IMR-90 (cell line): ENCODE data around the gene JAKMIP1. TPM values are rescaled to one million over a fixed set of nuclear protein-coding genes. Genes with fewer than 3 reads are reported as not detected.

Source experiments
- ATAC-seq: fragments of 200-7000 bp; cut with Tn5 transposase; 2 replicates; pipeline ENCODE4 v1.9.1; 2020; ENCODE audit warnings: low read depth, mild to moderate bottlenecking, moderate library complexity
- BruUV-seq: library from RNA; stranded (reverse); fragments of 400-500 nt; replicated peaks from 2 replicates; lab custom pipeline; 2021; lab: Mats Ljungman, UMichigan
- CTCF ChIA-PET: fragments of 300-600 bp; formaldehyde crosslinking; extraction: SDS; loops from one replicate; lab custom pipeline; 2021; ENCODE audit warnings: antibody characterized with exemption; lab: Yijun Ruan, JAX
- POLR2A ChIA-PET: fragments of 300-600 bp; sonication (Branson Sonifier 250); formaldehyde crosslinking; loops from one replicate; lab custom pipeline; 2022; ENCODE audit warnings: antibody characterized with exemption; ENCODE audit not compliant: unreplicated experiment; lab: Charles Lee
- DNase-seq: peaks from one replicate; pipeline ENCODE4 v3.0.0; 2013
- H2AFZ ChIP-seq: replicated peaks from 2 replicates; pipeline ENCODE3; 2013; ENCODE audit warnings: low read length, mild to moderate bottlenecking; ENCODE audit not compliant: poor library complexity
- H2AK5ac ChIP-seq: 2 replicates; pipeline ENCODE4 v1.6.1; 2013; ENCODE audit warnings: low read depth, low read length, inconsistent platforms
- H2AK9ac ChIP-seq: replicated peaks from 2 replicates; pipeline ENCODE3; 2013; ENCODE audit warnings: mild to moderate bottlenecking, low read depth, low read length, moderate library complexity; ENCODE audit not compliant: poor library complexity
- H2BK120ac ChIP-seq: 2 replicates; pipeline ENCODE4 v1.6.1; 2013; ENCODE audit warnings: low read depth, low read length, inconsistent platforms
- H2BK15ac ChIP-seq: 3 replicates; pipeline ENCODE4 v1.6.1; 2013; ENCODE audit warnings: low read depth, low read length, inconsistent platforms
- H2BK20ac ChIP-seq: 2 replicates; pipeline ENCODE4 v1.6.1; 2013; ENCODE audit warnings: low read depth, mild to moderate bottlenecking, inconsistent platforms, low read length, moderate library complexity
- H2BK5ac ChIP-seq: 2 replicates; pipeline ENCODE4 v1.6.1; 2013; ENCODE audit warnings: mild to moderate bottlenecking, low read depth, low read length, inconsistent platforms; ENCODE audit not compliant: poor library complexity, severe bottlenecking
- H3K14ac ChIP-seq: replicated peaks from 2 replicates; pipeline ENCODE4 v1.6.1; 2013; ENCODE audit warnings: low read depth, low read length, inconsistent platforms
- H3K18ac ChIP-seq: 2 replicates; pipeline ENCODE4 v1.6.1; 2013; ENCODE audit warnings: low read depth, low read length, control low read depth
- H3K23ac ChIP-seq: 2 replicates; pipeline ENCODE4 v1.6.1; 2013; ENCODE audit warnings: low read depth, low read length, inconsistent platforms
- H3K27ac ChIP-seq: 2 replicates; pipeline ENCODE4 v1.5.1; 2013; ENCODE audit warnings: mild to moderate bottlenecking, control low read depth, low read length; ENCODE audit not compliant: insufficient read depth
- H3K27me3 ChIP-seq: 2 replicates; pipeline ENCODE4 v1.6.1; 2013; ENCODE audit warnings: low read length; ENCODE audit not compliant: control insufficient read depth, insufficient read depth
- H3K36me3 ChIP-seq: 2 replicates; pipeline ENCODE4 v1.6.1; 2013; ENCODE audit warnings: low read length, mixed read lengths; ENCODE audit not compliant: control insufficient read depth, insufficient read depth
- H3K4ac ChIP-seq: 2 replicates; pipeline ENCODE4 v1.6.1; 2013; ENCODE audit warnings: low read depth, low read length, inconsistent platforms
- H3K4me1 ChIP-seq: 2 replicates; pipeline ENCODE4 v1.6.1; 2013; ENCODE audit warnings: low read length, mixed read lengths; ENCODE audit not compliant: control insufficient read depth, insufficient read depth
- H3K4me2 ChIP-seq: 2 replicates; pipeline ENCODE4 v1.6.1; 2013; ENCODE audit warnings: low read depth, mild to moderate bottlenecking, control low read depth, low read length, moderate library complexity
- H3K4me3 ChIP-seq: 2 replicates; pipeline ENCODE4 v1.5.1; 2013; ENCODE audit warnings: low read depth, mild to moderate bottlenecking, control low read depth, low read length, moderate library complexity; ENCODE audit not compliant: insufficient read depth
- H3K56ac ChIP-seq: 2 replicates; pipeline ENCODE4 v1.6.1; 2013; ENCODE audit warnings: low read length, inconsistent platforms; ENCODE audit not compliant: insufficient read depth; ENCODE audit errors: extremely low read depth
- H3K79me1 ChIP-seq, 2 experiments: 2 replicates each; pipeline ENCODE4 v1.6.1; 2013; ENCODE audit warnings: low read length in 2 of 2, inconsistent platforms in 1 of 2, low read depth in 1 of 2
- H3K9ac ChIP-seq: 2 replicates; pipeline ENCODE4 v1.6.1; 2013; ENCODE audit warnings: low read depth, low read length, control low read depth
- H3K9me1 ChIP-seq: 2 replicates; pipeline ENCODE4 v1.6.1; 2013; ENCODE audit warnings: low read length, inconsistent platforms; ENCODE audit not compliant: insufficient read depth
- H3K9me3 ChIP-seq: 2 replicates; pipeline ENCODE4 v1.6.1; 2013; ENCODE audit warnings: low read length; ENCODE audit not compliant: control insufficient read depth, insufficient read depth
- H4K20me1 ChIP-seq: 2 replicates; pipeline ENCODE4 v1.6.1; 2013; ENCODE audit warnings: low read length, inconsistent platforms; ENCODE audit not compliant: insufficient read depth
- H4K5ac ChIP-seq: 2 replicates; pipeline ENCODE4 v1.6.1; 2013; ENCODE audit warnings: mild to moderate bottlenecking, low read depth, low read length, control low read depth
- H4K8ac ChIP-seq, 2 experiments: 2 replicates each; pipeline ENCODE4 v1.6.1; 2013; ENCODE audit warnings: low read depth in 2 of 2, low read length in 2 of 2, control low read depth in 1 of 2, inconsistent platforms in 1 of 2
- H4K91ac ChIP-seq: 2 replicates; pipeline ENCODE4 v1.6.1; 2013; ENCODE audit warnings: low read depth, low read length, inconsistent platforms; ENCODE audit not compliant: insufficient read depth
- BHLHE40 ChIP-seq: fragments of 150-350 bp; IDR thresholded peaks from 2 replicates; pipeline ENCODE4 v1.6.1; 2016; ENCODE audit warnings: mild to moderate bottlenecking, low read depth, low read length
- CEBPB ChIP-seq: IDR thresholded peaks from 2 replicates; pipeline ENCODE4 v1.6.1; 2012; ENCODE audit warnings: low read depth, low read length, improper control_type of control experiment
- CHD1 ChIP-seq: IDR thresholded peaks from 2 replicates; pipeline ENCODE4 v1.6.1; 2012; ENCODE audit warnings: low read depth, low read length, improper control_type of control experiment
- FOS ChIP-seq: fragments of 150-350 bp; IDR thresholded peaks from 2 replicates; pipeline ENCODE4 v1.6.1; 2016; ENCODE audit warnings: low read depth, low read length
- MAFK ChIP-seq: IDR thresholded peaks from 2 replicates; pipeline ENCODE4 v1.6.1; 2012; ENCODE audit warnings: low read depth, low read length, improper control_type of control experiment
- MAZ ChIP-seq: IDR thresholded peaks from 2 replicates; pipeline ENCODE4 v1.6.1; 2012; ENCODE audit warnings: low read depth, mild to moderate bottlenecking, low read length, improper control_type of control experiment, moderate library complexity, borderline replicate concordance
- MXI1 ChIP-seq: IDR thresholded peaks from 2 replicates; pipeline ENCODE4 v1.6.1; 2012; ENCODE audit warnings: low read depth, mild to moderate bottlenecking, low read length, moderate library complexity, borderline replicate concordance
- NFE2L2 ChIP-seq: fragments of 150-350 bp; IDR thresholded peaks from 2 replicates; pipeline ENCODE4 v1.6.1; 2016; ENCODE audit warnings: low read depth, mild to moderate bottlenecking, low read length
- POLR2A ChIP-seq: IDR thresholded peaks from 2 replicates; pipeline ENCODE4 v1.6.1; 2012; ENCODE audit warnings: mild to moderate bottlenecking, low read depth, low read length
- RAD21 ChIP-seq: IDR thresholded peaks from 2 replicates; pipeline ENCODE4 v1.6.1; 2012; ENCODE audit warnings: low read length, improper control_type of control experiment
- RCOR1 ChIP-seq: IDR thresholded peaks from 2 replicates; pipeline ENCODE4 v1.6.1; 2012; ENCODE audit warnings: mild to moderate bottlenecking, low read length, improper control_type of control experiment; ENCODE audit not compliant: insufficient replicate concordance
- RFX5 ChIP-seq: IDR thresholded peaks from 2 replicates; pipeline ENCODE4 v1.8.0; 2012; ENCODE audit warnings: low read depth, mild to moderate bottlenecking, low read length, moderate library complexity
- SMC3 ChIP-seq: fragments of 150-350 bp; IDR thresholded peaks from 2 replicates; pipeline ENCODE4 v1.6.1; 2016; ENCODE audit warnings: low read depth, mild to moderate bottlenecking, antibody characterized with exemption, low read length, moderate library complexity
- WGBS, 2 experiments: methylation state at CpG; one replicate each; pipeline versions ENCODE4 v1.1.5 to v1.1.7; 2013; ENCODE audit warnings: missing lambda C conversion rate in 2 of 2; ENCODE audit not compliant: insufficient read length in 1 of 2; ENCODE audit errors: extremely low coverage in 2 of 2; 5-methylcytosine and 5-hydroxymethylcytosine counted together
- dilution Hi-C: fragments of 300-500 bp; cut with HindIII; formaldehyde crosslinking; loops from one replicate; pipeline ENCODE4 v1.14.3; 2018; ENCODE audit warnings: low sequenced_read_pairs; ENCODE audit not compliant: unreplicated experiment
- in situ Hi-C: fragments of 300-500 bp; cut with MboI; formaldehyde crosslinking; loops from 3 replicates; pipeline ENCODE4 v1.14.3; 2019; ENCODE audit warnings: low sequenced_read_pairs, inconsistent platforms, mixed read lengths
- intact Hi-C: fragments of 100-400 bp; cut with micrococcal nuclease; formaldehyde crosslinking; loops from 2 replicates; pipeline ENCODE4 v1.10.0; 2022
- polyA plus RNA-seq, 3 experiments: library from polyadenylated mRNA; depleted of rRNA; stranded (reverse); fragments of >200 nt; gene quantifications; 2 replicates each; pipeline ENCODE4 v1.2.3, GENCODE V29; 2012; ENCODE audit warnings: low replicate concordance in 1 of 3
- total RNA-seq: library from RNA; depleted of rRNA; stranded (reverse); fragments of >200 nt; gene quantifications from 2 replicates; pipeline ENCODE4 v1.2.3, GENCODE V29; 2012
- TF ChIP-seq, protein P1 (sequence below): fragments of 150-350 bp; IDR thresholded peaks from 2 replicates; pipeline ENCODE4 v1.6.1; 2017; ENCODE audit warnings: mild to moderate bottlenecking, antibody characterized with exemption, low read length, low read depth
- TF ChIP-seq, protein P2 (sequence below): conservative IDR thresholded peaks from 2 replicates; pipeline ENCODE4 v1.5.1; 2012; ENCODE audit warnings: mild to moderate bottlenecking, low read depth, low read length, improper control_type of control experiment
- TF ChIP-seq, protein P3 (sequence below): fragments of 150-350 bp; IDR thresholded peaks from 2 replicates; pipeline ENCODE4 v1.6.1; 2016; ENCODE audit warnings: low read depth, mild to moderate bottlenecking, low read length, moderate library complexity, borderline replicate concordance

Gene JAKMIP1
- total and polyA plus RNA-seq, 2 of the 4 experiments (the other 2 are of a cell fraction): not detected

DNA sequence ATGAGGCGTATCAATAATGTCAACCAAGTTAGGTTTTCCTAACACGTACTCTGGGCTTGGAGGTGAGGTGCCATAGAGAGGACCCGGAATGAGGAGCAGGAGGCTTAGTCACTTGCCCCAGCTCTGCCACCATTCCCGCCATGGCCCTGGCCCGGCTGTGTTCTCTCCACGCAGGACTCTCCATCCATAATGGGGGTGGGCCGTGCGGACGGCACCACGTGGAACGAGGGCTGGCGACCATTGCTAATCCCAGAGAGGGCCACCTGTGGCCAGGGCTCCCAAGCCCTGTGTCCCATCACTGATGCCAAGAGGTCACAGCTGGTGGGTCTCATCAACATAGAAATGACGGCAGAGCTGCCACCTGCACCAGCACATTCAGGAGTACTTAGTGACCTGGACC lies 76.4 kb downstream of the JAKMIP1 start:
- Histone ChIP-seq H3K36me3 (no peaks in the 10 kb centered on the region), H3K4me3 (no peak overlapping the region), H2BK120ac (no peak overlapping the region), H3K27me3 (peaks cover 2% of the 10 kb centered on the region; the same call in 1 of the 2 replicates), H3K9me1 (no peaks in the 10 kb centered on the region), H2AFZ (no peak overlapping the region), H3K14ac (no peak overlapping the region), H3K9me3 (peaks cover 13% of the 10 kb centered on the region; the same call in 1 of the 2 replicates), H3K27ac (no peak overlapping the region), H2BK15ac (no peak overlapping the region), H3K56ac (no peak overlapping the region), H3K4ac (no peak overlapping the region), H2AK9ac (no peak overlapping the region), H2BK5ac (no peak overlapping the region), H4K5ac (no peak overlapping the region), H3K79me1 (no peaks in the 10 kb centered on the region), H4K91ac (no peak overlapping the region), H3K9ac (no peak overlapping the region), H3K4me1 (no peaks in the 10 kb centered on the region), H3K23ac (no peak overlapping the region), H4K20me1 (no peaks in the 10 kb centered on the region), H3K4me2 (no peak overlapping the region), H2AK5ac (no peak overlapping the region), H3K18ac (no peak overlapping the region), H4K8ac (no peak overlapping the region), H2BK20ac (no peak overlapping the region)
- POLR2A ChIA-PET: no interaction called here
- no peak for TF ChIP-seq CHD1
- TF ChIP-seq, protein P1, sequence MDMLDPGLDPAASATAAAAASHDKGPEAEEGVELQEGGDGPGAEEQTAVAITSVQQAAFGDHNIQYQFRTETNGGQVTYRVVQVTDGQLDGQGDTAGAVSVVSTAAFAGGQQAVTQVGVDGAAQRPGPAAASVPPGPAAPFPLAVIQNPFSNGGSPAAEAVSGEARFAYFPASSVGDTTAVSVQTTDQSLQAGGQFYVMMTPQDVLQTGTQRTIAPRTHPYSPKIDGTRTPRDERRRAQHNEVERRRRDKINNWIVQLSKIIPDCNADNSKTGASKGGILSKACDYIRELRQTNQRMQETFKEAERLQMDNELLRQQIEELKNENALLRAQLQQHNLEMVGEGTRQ: no peak
- no peak for TF ChIP-seq FOS
- no peak for TF ChIP-seq RCOR1
- TF ChIP-seq MAZ: no peak
- TF ChIP-seq, protein P2, sequence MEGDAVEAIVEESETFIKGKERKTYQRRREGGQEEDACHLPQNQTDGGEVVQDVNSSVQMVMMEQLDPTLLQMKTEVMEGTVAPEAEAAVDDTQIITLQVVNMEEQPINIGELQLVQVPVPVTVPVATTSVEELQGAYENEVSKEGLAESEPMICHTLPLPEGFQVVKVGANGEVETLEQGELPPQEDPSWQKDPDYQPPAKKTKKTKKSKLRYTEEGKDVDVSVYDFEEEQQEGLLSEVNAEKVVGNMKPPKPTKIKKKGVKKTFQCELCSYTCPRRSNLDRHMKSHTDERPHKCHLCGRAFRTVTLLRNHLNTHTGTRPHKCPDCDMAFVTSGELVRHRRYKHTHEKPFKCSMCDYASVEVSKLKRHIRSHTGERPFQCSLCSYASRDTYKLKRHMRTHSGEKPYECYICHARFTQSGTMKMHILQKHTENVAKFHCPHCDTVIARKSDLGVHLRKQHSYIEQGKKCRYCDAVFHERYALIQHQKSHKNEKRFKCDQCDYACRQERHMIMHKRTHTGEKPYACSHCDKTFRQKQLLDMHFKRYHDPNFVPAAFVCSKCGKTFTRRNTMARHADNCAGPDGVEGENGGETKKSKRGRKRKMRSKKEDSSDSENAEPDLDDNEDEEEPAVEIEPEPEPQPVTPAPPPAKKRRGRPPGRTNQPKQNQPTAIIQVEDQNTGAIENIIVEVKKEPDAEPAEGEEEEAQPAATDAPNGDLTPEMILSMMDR: no peak
- no peak for TF ChIP-seq MXI1
- TF ChIP-seq BHLHE40: no peak
- no peak for TF ChIP-seq RFX5
- no peak for TF ChIP-seq MAFK
- TF ChIP-seq SMC3: no peak
- TF ChIP-seq NFE2L2: no peak
- TF ChIP-seq CEBPB: no peak
- TF ChIP-seq, protein P3, sequence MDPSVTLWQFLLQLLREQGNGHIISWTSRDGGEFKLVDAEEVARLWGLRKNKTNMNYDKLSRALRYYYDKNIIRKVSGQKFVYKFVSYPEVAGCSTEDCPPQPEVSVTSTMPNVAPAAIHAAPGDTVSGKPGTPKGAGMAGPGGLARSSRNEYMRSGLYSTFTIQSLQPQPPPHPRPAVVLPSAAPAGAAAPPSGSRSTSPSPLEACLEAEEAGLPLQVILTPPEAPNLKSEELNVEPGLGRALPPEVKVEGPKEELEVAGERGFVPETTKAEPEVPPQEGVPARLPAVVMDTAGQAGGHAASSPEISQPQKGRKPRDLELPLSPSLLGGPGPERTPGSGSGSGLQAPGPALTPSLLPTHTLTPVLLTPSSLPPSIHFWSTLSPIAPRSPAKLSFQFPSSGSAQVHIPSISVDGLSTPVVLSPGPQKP: no peak
- no peak for TF ChIP-seq POLR2A
- TF ChIP-seq RAD21: no peak
- intact Hi-C loops: no loop called here
- ATAC-seq (no peak), DNase-seq (no peak)
- BruUV-seq: no TSS peak
- no CpG with 5 or more reads among the region's 13 CpGs for WGBS, 2 experiments
- CTCF ChIA-PET: no interaction called here
- dilution Hi-C loops: no loop called here
- in situ Hi-C loops: no loop called here
